Loucy (cell line): ENCODE measurements around the gene RPL29.

Experiments used
- H2AFZ ChIP-seq: fragments of 200-600 bp; sonication (generic); 2 replicates; pipeline ENCODE4 v1.6.0; 2016; ENCODE audit warnings: antibody characterized with exemption, mild to moderate bottlenecking, low read length, moderate library complexity
- H3F3A ChIP-seq: fragments of 200-600 bp; 2 replicates; pipeline ENCODE4 v1.6.0; 2016; ENCODE audit warnings: antibody characterized with exemption, low read depth, mild to moderate bottlenecking
- H3K27me3 ChIP-seq: fragments of 200-600 bp; sonication (generic); 2 replicates; pipeline ENCODE4 v1.6.1; 2014; ENCODE audit warnings: low read length, mild to moderate bottlenecking; ENCODE audit not compliant: insufficient read depth, poor library complexity, severe bottlenecking
- H3K36me3 ChIP-seq: fragments of 200-600 bp; sonication (generic); 2 replicates; pipeline ENCODE4 v1.6.1; 2016; ENCODE audit warnings: low read length; ENCODE audit not compliant: insufficient read depth
- H3K4me1 ChIP-seq: fragments of 200-600 bp; sonication (generic); 2 replicates; pipeline ENCODE4 v1.5.1; 2014; ENCODE audit warnings: low read length, mild to moderate bottlenecking; ENCODE audit not compliant: insufficient read depth, poor library complexity, severe bottlenecking
- H3K4me2 ChIP-seq: fragments of 200-600 bp; sonication (generic); 2 replicates; pipeline ENCODE4 v1.6.0; 2014; ENCODE audit warnings: antibody characterized with exemption, low read length, low read depth, mild to moderate bottlenecking; ENCODE audit not compliant: poor library complexity, severe bottlenecking
- H3K4me3 ChIP-seq: fragments of 200-600 bp; sonication (generic); 2 replicates; pipeline ENCODE4 v1.5.1; 2014; ENCODE audit warnings: low read length, mild to moderate bottlenecking, mixed read lengths; ENCODE audit not compliant: poor library complexity, severe bottlenecking
- H3K79me2 ChIP-seq: fragments of 200-600 bp; sonication (generic); 2 replicates; pipeline ENCODE4 v1.6.1; 2014; ENCODE audit warnings: low read length; ENCODE audit not compliant: insufficient read depth
- H3K9ac ChIP-seq: fragments of 200-600 bp; sonication (generic); 2 replicates; pipeline ENCODE4 v1.6.0; 2014; ENCODE audit warnings: mild to moderate bottlenecking, low read depth, low read length, moderate library complexity; ENCODE audit not compliant: poor library complexity, severe bottlenecking
- H3K9me2 ChIP-seq: fragments of 200-600 bp; sonication (generic); replicated peaks from 2 replicates; pipeline ENCODE4 v1.6.1; 2016; ENCODE audit warnings: low read depth, low read length, mixed read lengths
- H3K9me3 ChIP-seq: fragments of 200-600 bp; sonication (generic); 2 replicates; pipeline ENCODE4 v1.6.1; 2014; ENCODE audit warnings: mild to moderate bottlenecking, antibody characterized with exemption, low read length, low read depth; ENCODE audit not compliant: insufficient read depth
- H4K20me1 ChIP-seq: fragments of 200-600 bp; sonication (generic); 2 replicates; pipeline ENCODE4 v1.6.0; 2014; ENCODE audit warnings: antibody characterized with exemption, low read length, mild to moderate bottlenecking; ENCODE audit not compliant: insufficient read depth, poor library complexity, severe bottlenecking
- EZH2phosphoT487 ChIP-seq: fragments of 200-600 bp; IDR thresholded peaks from 2 replicates; pipeline ENCODE4 v1.6.1; 2018; ENCODE audit warnings: antibody characterized with exemption, mild to moderate bottlenecking, moderate library complexity, borderline replicate concordance
- TF ChIP-seq, protein P1 (sequence below): fragments of 200-600 bp; sonication (generic); conservative IDR thresholded peaks from 2 replicates; pipeline ENCODE4 v1.5.1; 2014; ENCODE audit warnings: mild to moderate bottlenecking, antibody characterized with exemption, low read length

The RPL29 gene

DNA sequence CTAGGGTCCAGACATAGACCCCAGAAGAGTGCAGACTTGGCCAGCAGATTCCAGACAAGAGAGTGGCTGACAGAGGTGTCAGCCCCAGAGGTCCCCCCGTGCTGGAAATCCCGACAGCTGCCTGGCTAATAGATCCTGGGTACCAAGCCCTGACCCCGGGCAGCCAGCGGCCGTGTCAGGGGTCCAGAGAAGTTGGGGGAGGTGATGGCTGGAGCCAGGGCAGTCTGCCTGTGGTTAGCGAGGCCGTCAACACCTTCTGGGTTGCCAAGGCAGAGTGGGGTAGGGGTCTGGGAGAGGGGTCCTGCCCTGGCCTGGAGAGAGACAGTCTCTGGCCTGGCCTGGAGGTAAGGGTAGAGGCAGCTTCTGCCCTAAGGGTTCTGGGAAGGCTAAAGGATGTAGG is 25.1 kb upstream of the RPL29 start:
- H3K9me2 ChIP-seq, result no peaks in the 10 kb centered on the region
- H3K9ac ChIP-seq, result no peak overlapping the region
- H3K4me2 ChIP-seq, result no peak overlapping the region
- peaks cover 8% of the 10 kb centered on the region for H3K4me1 ChIP-seq
- H3K4me3 ChIP-seq, result no peak overlapping the region
- H4K20me1 ChIP-seq, result no peaks in the 10 kb centered on the region
- H2AFZ ChIP-seq, result no peak overlapping the region
- no peaks in the 10 kb centered on the region for H3K9me3 ChIP-seq
- TF ChIP-seq, protein P1, sequence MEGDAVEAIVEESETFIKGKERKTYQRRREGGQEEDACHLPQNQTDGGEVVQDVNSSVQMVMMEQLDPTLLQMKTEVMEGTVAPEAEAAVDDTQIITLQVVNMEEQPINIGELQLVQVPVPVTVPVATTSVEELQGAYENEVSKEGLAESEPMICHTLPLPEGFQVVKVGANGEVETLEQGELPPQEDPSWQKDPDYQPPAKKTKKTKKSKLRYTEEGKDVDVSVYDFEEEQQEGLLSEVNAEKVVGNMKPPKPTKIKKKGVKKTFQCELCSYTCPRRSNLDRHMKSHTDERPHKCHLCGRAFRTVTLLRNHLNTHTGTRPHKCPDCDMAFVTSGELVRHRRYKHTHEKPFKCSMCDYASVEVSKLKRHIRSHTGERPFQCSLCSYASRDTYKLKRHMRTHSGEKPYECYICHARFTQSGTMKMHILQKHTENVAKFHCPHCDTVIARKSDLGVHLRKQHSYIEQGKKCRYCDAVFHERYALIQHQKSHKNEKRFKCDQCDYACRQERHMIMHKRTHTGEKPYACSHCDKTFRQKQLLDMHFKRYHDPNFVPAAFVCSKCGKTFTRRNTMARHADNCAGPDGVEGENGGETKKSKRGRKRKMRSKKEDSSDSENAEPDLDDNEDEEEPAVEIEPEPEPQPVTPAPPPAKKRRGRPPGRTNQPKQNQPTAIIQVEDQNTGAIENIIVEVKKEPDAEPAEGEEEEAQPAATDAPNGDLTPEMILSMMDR, result no peak
- TF ChIP-seq EZH2phosphoT487, result no peak
- H3K36me3 ChIP-seq, result no peaks in the 10 kb centered on the region
- H3F3A ChIP-seq, result no peaks in the 10 kb centered on the region
- no peaks in the 10 kb centered on the region for H3K27me3 ChIP-seq
- no peaks in the 10 kb centered on the region for H3K79me2 ChIP-seq

DNA sequence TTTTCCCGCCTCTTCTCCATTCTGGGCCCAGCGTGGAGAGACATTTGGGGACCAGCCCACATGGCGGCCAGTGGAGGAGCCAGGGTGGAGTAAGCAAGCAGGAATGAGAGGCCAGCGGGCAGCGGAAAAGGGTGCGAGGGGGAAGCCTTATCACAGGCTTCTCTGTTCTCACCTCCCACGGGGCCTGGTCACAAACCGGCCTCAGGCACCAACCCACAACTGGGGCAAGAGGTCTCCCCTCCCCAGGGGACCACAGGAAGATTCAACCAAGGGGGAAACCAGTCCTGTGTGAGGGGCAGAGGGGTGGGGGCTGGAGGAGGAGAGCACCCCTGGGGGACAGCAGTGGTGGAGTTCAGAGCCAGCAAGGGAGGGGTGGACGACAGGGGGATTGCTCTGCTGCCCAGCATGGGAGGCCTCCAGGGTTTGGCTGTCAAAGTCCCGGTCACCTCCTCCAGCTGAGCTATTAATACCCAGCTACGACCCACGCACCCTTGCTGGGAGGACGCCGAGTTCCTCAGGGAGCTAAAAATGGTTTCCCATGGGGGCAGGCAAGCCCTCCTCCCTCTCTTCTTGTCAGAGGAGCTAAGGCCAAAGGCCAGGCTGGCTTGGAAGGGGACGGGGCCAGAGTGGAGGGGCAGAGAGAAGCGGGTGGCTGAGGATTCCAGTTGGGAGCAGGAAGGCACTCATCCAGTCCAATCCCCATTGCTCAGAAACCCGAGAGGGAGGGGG is 23.8 kb upstream of the RPL29 start:
- no peaks in the 10 kb centered on the region for H4K20me1 ChIP-seq
- no peaks in the 10 kb centered on the region for H3K27me3 ChIP-seq
- TF ChIP-seq, protein P1, result no peak

DNA sequence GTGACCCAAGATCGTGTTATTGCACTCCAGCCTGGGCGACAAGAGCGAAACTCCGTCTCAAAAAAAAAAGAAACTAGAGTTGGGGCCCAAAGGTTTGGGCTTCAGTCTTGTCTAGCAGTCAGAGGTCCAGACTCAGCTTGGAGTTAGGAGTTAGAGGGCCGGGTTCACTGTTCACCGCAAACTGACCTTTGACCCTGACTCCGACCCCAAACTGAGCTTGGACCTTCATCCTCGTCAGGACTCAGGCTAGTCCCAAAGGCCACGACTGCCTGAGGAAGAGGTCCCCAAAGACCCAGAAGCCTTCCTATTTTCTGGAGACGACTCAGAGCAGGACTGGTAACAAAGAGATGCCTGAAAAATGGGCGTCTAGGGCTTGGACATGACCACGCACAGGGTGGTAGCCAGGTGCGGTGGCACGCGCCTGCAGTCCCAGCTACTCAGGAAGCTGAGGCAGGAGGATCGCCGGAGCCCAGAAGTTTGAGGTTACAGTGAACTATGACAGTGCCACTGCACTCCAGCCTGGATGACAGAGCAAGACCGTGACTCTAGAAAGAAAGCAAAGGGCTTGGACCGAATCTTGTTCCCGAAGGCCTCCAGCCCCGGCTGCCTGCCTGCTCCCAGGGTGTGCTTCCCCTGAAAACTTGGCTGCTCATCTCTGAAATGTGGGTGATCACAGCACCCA is 22.8 kb upstream of the RPL29 start:
- H3K9me3 ChIP-seq, result no peaks in the 10 kb centered on the region
- H2AFZ ChIP-seq, result no peak overlapping the region
- TF ChIP-seq EZH2phosphoT487, result no peak
- TF ChIP-seq, protein P1, result no peak
- H4K20me1 ChIP-seq, result no peaks in the 10 kb centered on the region
- H3K4me1 ChIP-seq, result peaks cover 8% of the 10 kb centered on the region
- H3K27me3 ChIP-seq, result no peaks in the 10 kb centered on the region
- no peak overlapping the region for H3K4me3 ChIP-seq
- H3K9ac ChIP-seq, result no peak overlapping the region
- H3F3A ChIP-seq, result no peaks in the 10 kb centered on the region
- no peaks in the 10 kb centered on the region for H3K9me2 ChIP-seq
- H3K79me2 ChIP-seq, result no peaks in the 10 kb centered on the region
- no peaks in the 10 kb centered on the region for H3K36me3 ChIP-seq
- no peak overlapping the region for H3K4me2 ChIP-seq

More for the DNA sequence above, 23.8 kb upstream of the RPL29 start:
- H3K9me2 ChIP-seq, result no peaks in the 10 kb centered on the region
- no peaks in the 10 kb centered on the region for H3K79me2 ChIP-seq
- no peaks in the 10 kb centered on the region for H3K36me3 ChIP-seq
- H3F3A ChIP-seq, result no peaks in the 10 kb centered on the region
- no peaks in the 10 kb centered on the region for H3K9me3 ChIP-seq
- no peak overlapping the region for H3K4me2 ChIP-seq
- H3K9ac ChIP-seq, result no peak overlapping the region
- H2AFZ ChIP-seq, result no peak overlapping the region
- peaks cover 11% of the 10 kb centered on the region for H3K4me1 ChIP-seq
- no peak overlapping the region for H3K4me3 ChIP-seq
